Neural crest cell (in vitro differentiated cells): ENCODE results near the gene C1orf52. TPM values are rescaled to one million over a fixed set of nuclear protein-coding genes. Genes with fewer than 3 reads are reported as not detected.
A peak's percentile ranks its signal among the peaks of the same experiment; 100 is the strongest.

Source experiments
- DNase-seq: peaks from one replicate; pipeline ENCODE4 v3.0.0; 2021; ENCODE audit warnings: low read depth, mixed read lengths, low spot score
- H3K27ac Mint-ChIP-seq: one replicate; pipeline ENCODE4 v1.8.0; 2021; ENCODE audit warnings: mild to moderate bottlenecking, mixed read lengths; ENCODE audit not compliant: unreplicated experiment
- H3K27me3 Mint-ChIP-seq: 2 replicates; pipeline ENCODE4 v1.8.0; 2021; ENCODE audit warnings: low read depth, mild to moderate bottlenecking, mixed read lengths
- H3K36me3 Mint-ChIP-seq: 2 replicates; pipeline ENCODE4 v1.8.0; 2021; ENCODE audit warnings: low read depth, mild to moderate bottlenecking, mixed read lengths
- H3K4me1 Mint-ChIP-seq: 2 replicates; pipeline ENCODE4 v1.8.0; 2021; ENCODE audit warnings: mixed read lengths
- H3K4me3 Mint-ChIP-seq: one replicate; pipeline ENCODE4 v1.8.0; 2021; ENCODE audit warnings: mild to moderate bottlenecking, mixed read lengths
- H3K9me3 Mint-ChIP-seq: 2 replicates; pipeline ENCODE4 v1.8.0; 2021; ENCODE audit warnings: mixed read lengths
- total RNA-seq: library from RNA; stranded (reverse); gene quantifications from 2 replicates; pipeline ENCODE4 v1.2.1, GENCODE V29; 2021
- TF ChIP-seq, protein P1 (sequence below): fragments of 200-600 bp; sonication (generic); conservative IDR thresholded peaks from 2 replicates; pipeline ENCODE4 v1.5.0; 2021; ENCODE audit warnings: antibody characterized with exemption, mild to moderate bottlenecking

C1orf52 gene
- total RNA-seq, 1 donor from 2014 or later: 30.9 TPM

DNA sequence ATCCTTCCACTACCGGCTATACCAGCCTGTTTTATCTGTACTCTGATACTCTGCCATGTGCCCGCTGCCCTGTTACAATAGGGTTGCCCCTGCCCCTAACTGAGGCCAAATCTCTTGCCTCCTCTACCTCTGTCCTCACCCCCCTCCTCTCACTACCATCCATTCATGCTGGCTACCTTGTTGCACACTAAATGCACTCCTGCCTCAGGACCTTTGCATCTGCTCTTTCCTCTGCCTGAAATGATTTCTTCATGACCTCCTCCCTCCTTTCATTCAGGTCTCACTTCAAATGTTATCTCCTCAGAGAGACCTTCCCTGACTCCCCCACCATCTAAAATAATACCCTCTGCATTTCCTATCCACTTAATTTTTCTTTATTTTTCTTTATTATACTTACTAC, 51.0 kb downstream of the C1orf52 start:
- Mint-ChIP-seq H3K36me3 (no peaks in the 10 kb centered on the region), H3K27me3 (peaks cover 26% of the 10 kb centered on the region), H3K4me3 (no peak overlapping the region), H3K9me3 (no peaks in the 10 kb centered on the region), H3K4me1 (no peaks in the 10 kb centered on the region), H3K27ac (no peak overlapping the region)
- no peak for DNase-seq
- TF ChIP-seq, protein P1, sequence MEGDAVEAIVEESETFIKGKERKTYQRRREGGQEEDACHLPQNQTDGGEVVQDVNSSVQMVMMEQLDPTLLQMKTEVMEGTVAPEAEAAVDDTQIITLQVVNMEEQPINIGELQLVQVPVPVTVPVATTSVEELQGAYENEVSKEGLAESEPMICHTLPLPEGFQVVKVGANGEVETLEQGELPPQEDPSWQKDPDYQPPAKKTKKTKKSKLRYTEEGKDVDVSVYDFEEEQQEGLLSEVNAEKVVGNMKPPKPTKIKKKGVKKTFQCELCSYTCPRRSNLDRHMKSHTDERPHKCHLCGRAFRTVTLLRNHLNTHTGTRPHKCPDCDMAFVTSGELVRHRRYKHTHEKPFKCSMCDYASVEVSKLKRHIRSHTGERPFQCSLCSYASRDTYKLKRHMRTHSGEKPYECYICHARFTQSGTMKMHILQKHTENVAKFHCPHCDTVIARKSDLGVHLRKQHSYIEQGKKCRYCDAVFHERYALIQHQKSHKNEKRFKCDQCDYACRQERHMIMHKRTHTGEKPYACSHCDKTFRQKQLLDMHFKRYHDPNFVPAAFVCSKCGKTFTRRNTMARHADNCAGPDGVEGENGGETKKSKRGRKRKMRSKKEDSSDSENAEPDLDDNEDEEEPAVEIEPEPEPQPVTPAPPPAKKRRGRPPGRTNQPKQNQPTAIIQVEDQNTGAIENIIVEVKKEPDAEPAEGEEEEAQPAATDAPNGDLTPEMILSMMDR: no peak

DNA sequence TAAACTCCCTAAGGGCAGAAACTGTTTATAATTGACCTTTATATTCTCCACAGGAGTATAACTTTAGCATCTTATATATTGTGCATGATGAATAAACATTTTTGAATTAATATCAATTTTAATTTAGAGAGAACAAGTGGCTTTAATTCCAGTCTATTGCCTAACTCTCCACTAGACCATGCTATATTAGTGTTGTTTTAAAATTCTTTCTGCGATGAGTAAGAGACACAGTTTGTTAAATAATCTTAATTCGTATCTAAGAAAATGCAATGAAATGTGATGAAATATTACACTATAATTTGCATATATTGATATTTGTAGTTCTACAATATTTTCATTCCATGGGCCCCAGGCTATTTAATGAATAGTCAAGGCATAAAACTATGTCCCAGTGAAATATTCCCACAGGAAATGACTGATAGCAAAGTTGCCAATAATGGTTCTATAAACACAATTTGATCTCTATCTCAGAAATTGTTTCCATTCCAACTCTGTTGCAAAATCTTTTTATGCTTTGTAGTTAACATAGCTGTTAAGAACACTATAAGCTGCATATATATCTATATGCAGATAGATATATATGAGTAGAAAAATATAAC, 55.8 kb downstream of the C1orf52 start:
- H3K9me3 Mint-ChIP-seq: no peaks in the 10 kb centered on the region
- H3K36me3 Mint-ChIP-seq: no peaks in the 10 kb centered on the region

DNA sequence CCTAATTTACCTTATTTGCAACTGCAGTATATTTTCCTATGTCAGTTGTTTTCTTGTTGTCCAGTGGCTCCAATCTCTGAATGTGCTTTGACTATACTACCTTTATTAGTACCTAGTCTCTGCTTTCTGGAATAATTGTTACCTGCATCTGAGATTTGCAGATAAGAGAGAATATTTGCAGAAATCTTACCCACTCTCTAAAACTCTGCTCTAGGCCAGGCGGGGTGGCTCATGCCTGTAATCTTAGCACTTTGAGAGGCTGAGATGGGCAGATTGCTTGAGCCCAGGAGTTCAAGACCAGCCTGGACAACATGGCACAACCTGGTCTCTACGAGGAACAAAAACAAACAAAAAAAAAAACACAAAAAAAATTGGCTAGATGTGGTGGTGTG, 56.6 kb downstream of the C1orf52 start:
- H3K4me1 Mint-ChIP-seq: peaks cover 28% of the 10 kb centered on the region
- no peak for DNase-seq
- H3K27ac Mint-ChIP-seq: no peak overlapping the region
- peak overlapping the region; percentile 41 for H3K4me3 Mint-ChIP-seq
- no peaks in the 10 kb centered on the region for H3K36me3 Mint-ChIP-seq
- no peaks in the 10 kb centered on the region for H3K9me3 Mint-ChIP-seq
- TF ChIP-seq, protein P1: no peak
- H3K27me3 Mint-ChIP-seq: peaks cover 44% of the 10 kb centered on the region

More for the DNA sequence above, 55.8 kb downstream of the C1orf52 start:
- DNase-seq: no peak
- Mint-ChIP-seq H3K4me1 (peaks cover 22% of the 10 kb centered on the region), H3K27ac (no peak overlapping the region), H3K4me3 (peak overlapping the region; percentile 41), H3K27me3 (peaks cover 52% of the 10 kb centered on the region)
- TF ChIP-seq, protein P1: no peak

DNA sequence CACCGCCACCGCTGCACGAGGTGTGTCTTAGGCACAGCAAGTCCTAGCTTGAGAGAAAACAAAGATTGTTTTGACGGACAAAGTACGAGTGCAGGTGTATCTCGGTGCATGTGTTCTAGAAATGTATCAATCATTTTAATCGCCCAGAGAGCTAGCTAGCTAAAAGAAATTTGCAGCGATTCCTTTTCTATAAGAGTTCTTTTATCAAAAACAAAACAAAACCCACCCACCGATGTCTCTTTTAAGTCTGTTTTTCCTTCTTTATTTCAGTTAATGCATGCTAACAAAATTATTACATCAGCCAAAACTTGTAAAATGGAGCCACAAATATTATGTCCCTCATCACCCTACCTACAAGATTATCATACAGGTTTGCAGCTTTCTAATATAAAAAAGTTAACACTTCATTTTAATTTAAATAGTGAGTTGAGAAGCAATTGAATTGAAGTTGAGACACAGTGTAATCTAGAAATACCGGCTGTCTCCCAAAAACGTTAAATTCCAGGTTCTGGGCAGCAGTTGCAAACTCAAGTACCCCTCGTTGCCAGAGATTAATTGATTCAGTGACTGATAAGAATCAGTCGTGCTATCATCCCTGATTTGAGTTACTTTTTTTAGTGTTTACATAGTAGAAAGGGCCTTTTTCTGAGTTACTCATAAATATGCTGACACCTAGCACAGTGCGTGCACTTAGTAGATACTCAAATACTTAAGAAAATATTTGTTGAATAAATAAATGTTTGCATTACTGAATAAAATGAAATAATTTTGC, 57.2 kb downstream of the C1orf52 start:
- Mint-ChIP-seq H3K36me3 (no peaks in the 10 kb centered on the region), H3K27me3 (peaks cover 39% of the 10 kb centered on the region), H3K9me3 (no peaks in the 10 kb centered on the region), H3K27ac (peak overlapping the region; percentile 67), H3K4me1 (peaks cover 31% of the 10 kb centered on the region), H3K4me3 (peak overlapping the region; percentile 95)
- DNase-seq: no peak
- TF ChIP-seq, protein P1: no peak

DNA sequence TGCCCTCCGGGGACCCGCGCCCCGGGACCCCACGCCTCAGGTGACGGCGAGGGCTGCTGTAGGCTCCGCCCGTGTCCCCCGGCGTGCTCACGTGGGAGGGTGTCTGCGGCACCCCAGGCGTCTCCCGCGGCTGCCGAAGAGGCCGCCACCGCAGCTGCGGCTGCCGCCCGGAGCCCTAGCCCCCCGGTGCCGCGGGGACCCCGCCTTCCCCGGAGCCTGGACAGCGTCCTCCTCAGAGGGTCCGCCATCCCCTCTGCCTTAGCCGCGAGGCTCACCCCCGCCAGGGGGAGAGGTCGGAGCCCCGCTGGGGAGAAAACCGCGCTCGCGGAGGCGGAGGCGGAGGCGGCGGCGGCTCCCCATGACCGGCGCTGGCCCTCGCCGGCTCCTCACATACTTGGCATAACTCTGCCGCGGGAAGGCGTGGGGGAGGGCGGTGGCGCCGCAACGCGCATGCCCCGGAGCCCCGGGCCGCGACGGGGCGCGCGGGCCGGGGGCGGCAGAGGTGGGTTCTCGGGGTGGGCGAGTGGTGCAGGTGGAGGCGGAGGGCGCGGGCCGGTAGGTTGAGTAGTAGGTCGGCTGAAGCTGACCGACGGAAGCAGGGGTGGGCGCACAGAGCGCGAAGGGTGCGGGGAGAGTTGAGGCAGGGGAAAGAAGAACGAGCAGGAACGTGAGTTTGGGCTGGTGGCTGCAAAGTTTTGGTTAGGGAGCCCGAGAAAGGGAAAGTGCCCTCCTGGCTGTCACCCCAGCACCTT, 57.9 kb downstream of the C1orf52 start:
- Mint-ChIP-seq H3K4me3 (peak overlapping the region; percentile 95), H3K27me3 (peaks cover 32% of the 10 kb centered on the region), H3K9me3 (no peaks in the 10 kb centered on the region), H3K27ac (peak overlapping the region; percentile 67), H3K36me3 (no peaks in the 10 kb centered on the region), H3K4me1 (peaks cover 35% of the 10 kb centered on the region)
- DNase-seq: peak; percentile 67
- TF ChIP-seq, protein P1: no peak
